Measurements from ENCODE around the gene FKBP14. TPM values are rescaled to one million over a fixed set of nuclear protein-coding genes. Genes with fewer than 3 reads are reported as not detected.
A peak's percentile ranks its signal among the peaks of the same experiment; 100 is the strongest.

The FKBP14 gene
- total and polyA plus RNA-seq, 7 donors: 0.97 to 5.0 (median 4.1) TPM

DNA sequence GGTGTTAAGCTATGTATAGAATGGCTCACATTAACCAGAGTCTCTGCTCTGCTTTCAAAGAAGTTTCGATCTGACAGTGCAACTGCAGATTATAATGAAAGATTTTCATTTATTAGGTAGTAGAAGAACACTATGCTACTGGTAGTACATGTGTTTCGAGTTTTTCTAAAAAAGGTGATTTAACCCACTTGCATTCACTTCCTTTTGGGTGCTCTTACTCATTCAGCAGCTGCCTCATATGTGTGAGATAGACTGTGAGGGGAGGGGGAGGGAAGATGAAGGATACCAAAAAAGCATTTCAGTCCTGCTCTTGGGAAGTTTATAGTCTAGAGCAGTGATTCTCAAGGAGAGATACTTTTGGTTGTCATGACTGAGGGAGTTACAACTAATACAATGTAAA is 22.1 kb upstream of the FKBP14 start:
- H3K36me3 ChIP-seq (ENCODE audit: insufficient read depth in 1 of 2, low read depth in 1 of 2): peaks cover 3 to 83% of the 10 kb centered on the region in 2 donors

GRCh38 chr7:30047124-30047523 is 20.6 kb upstream of the FKBP14 start:
- intact Hi-C loops (cut with DNase I): no loop called here
- ATAC-seq: peak in 1 of 4 donors; percentile 31
- no peak overlapping the region for H3K4me3 ChIP-seq
- 25 to 35% (median 27%) methylated on average over 2 of the region's 2 CpGs for WGBS, 3 donors
- no peaks in the 10 kb centered on the region for H3K9me3 ChIP-seq
- H3K27ac ChIP-seq: no peak overlapping the region
- peaks cover 0 to 69% of the 10 kb centered on the region in 2 donors for H3K36me3 ChIP-seq (ENCODE audit: insufficient read depth in 1 of 2, low read depth in 1 of 2)
- H3K4me1 ChIP-seq: peaks cover 4% of the 10 kb centered on the region
- DNase-seq: no peak
- TF ChIP-seq, protein P1, sequence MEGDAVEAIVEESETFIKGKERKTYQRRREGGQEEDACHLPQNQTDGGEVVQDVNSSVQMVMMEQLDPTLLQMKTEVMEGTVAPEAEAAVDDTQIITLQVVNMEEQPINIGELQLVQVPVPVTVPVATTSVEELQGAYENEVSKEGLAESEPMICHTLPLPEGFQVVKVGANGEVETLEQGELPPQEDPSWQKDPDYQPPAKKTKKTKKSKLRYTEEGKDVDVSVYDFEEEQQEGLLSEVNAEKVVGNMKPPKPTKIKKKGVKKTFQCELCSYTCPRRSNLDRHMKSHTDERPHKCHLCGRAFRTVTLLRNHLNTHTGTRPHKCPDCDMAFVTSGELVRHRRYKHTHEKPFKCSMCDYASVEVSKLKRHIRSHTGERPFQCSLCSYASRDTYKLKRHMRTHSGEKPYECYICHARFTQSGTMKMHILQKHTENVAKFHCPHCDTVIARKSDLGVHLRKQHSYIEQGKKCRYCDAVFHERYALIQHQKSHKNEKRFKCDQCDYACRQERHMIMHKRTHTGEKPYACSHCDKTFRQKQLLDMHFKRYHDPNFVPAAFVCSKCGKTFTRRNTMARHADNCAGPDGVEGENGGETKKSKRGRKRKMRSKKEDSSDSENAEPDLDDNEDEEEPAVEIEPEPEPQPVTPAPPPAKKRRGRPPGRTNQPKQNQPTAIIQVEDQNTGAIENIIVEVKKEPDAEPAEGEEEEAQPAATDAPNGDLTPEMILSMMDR (IDR thresholded peaks at IDR 0.05): no peak
- no peaks in the 10 kb centered on the region for H3K27me3 ChIP-seq (ENCODE audit: insufficient read depth in 3 of 3, low read length in 2 of 3)

More for the DNA sequence above, 22.1 kb upstream of the FKBP14 start:
- H3K9me3 ChIP-seq: no peaks in the 10 kb centered on the region
- 91 to 95% (median 94%) methylated on average over 2 of the region's 2 CpGs for WGBS, 3 donors
- peaks cover 4% of the 10 kb centered on the region for H3K4me1 ChIP-seq
- no peak for ATAC-seq
- DNase-seq: no peak
- H3K4me3 ChIP-seq: no peak overlapping the region
- H3K27me3 ChIP-seq (ENCODE audit: insufficient read depth in 3 of 3, low read length in 2 of 3): no peaks in the 10 kb centered on the region
- H3K27ac ChIP-seq: no peak overlapping the region
- TF ChIP-seq, protein P1 (IDR thresholded peaks at IDR 0.05): no peak
- intact Hi-C loops (cut with DNase I): no loop called here

DNA sequence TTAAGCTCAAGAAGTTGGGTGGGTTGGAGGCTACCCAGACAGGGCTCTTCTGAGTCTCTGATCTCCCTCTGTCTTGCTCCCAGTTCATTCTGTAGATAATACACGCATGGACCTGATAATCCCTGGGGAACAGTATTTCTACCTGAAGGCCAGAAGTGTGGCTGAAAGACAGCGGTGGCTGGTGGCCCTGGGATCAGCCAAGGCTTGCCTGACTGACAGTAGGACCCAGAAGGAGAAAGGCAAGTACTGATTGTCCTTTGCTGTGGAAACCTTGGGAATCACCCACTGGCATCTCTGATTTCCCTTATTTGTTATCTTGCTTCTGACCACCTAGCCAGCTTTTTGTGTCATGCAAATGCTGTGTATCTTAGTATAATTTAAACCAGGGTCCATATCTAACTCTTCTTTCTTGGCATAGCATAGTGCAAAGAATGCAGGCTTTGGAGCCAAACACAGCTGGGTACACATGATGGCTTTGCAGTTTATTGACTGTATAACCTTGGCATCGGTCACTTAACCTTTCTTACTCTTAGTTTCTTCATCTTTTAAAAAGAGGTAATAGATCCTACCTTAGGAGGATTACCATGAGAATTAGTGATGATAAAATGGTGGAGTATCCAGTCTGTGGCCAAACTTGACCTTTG is 19.7 kb upstream of the FKBP14 start:
- Histone ChIP-seq H3K4me3 (no peak overlapping the region), H3K36me3 (ENCODE audit: insufficient read depth in 1 of 2, low read depth in 1 of 2) (peaks cover 0 to 60% of the 10 kb centered on the region in 2 donors), H3K27ac (no peak overlapping the region), H3K9me3 (no peaks in the 10 kb centered on the region), H3K27me3 (ENCODE audit: insufficient read depth in 3 of 3, low read length in 2 of 3) (no peaks in the 10 kb centered on the region), H3K4me1 (peaks cover 4% of the 10 kb centered on the region)
- TF ChIP-seq, protein P1 (IDR thresholded peaks at IDR 0.05): no peak
- no peak for ATAC-seq
- no peak for DNase-seq
- intact Hi-C loops (cut with DNase I): no loop called here
- WGBS, 3 donors: 83 to 91% (median 89%) methylated on average over 3 of the region's 3 CpGs

DNA sequence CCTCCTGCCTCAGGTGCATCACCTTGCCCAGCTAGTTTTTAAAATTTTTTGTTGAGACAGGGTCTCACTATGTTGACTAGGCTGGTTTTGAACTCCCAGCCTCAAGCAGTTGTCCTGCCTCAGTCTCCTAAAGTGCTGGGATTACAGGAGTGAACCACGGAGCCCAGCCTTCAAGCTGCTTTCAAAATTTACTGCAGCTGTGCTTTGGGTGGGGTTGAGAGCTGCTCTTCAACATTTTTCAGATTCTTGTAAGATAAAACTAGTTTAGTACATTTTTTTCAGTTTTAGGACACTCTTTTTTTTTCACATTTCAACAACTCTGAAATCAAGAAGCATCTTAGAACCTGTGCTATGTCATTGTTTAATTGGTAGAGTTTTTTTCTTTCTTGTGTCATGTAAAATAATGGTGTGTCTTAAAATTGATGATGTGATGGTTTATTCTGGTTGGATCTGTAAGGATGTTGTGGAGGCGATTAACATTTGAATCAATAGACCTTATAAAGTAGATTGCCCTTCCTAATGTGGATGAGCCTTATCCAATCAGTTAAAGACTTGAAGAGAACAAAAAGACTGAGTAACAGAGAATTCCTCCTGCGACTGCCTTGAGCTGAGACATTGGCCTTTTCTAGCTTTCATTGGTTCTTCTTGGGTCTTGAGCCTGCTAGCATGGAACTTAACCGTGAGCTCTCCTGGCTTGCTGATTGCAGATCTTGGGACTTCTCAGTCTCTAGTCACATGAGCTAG is 15.2 kb upstream of the FKBP14 start:
- ATAC-seq (no peak), DNase-seq (no peak)
- WGBS, 3 donors: 72 to 89% (median 89%) methylated on average over 4 of the region's 4 CpGs
- no peaks in the 10 kb centered on the region for H3K27me3 ChIP-seq (ENCODE audit: insufficient read depth in 3 of 3, low read length in 2 of 3)
- H3K36me3 ChIP-seq (ENCODE audit: insufficient read depth in 1 of 2, low read depth in 1 of 2): peaks cover 0 to 17% of the 10 kb centered on the region in 2 donors
- intact Hi-C loops (cut with DNase I): no loop called here
- no peaks in the 10 kb centered on the region for H3K9me3 ChIP-seq
- H3K27ac ChIP-seq: no peak overlapping the region
- TF ChIP-seq, protein P1 (IDR thresholded peaks at IDR 0.05): no peak
- peaks cover 3% of the 10 kb centered on the region for H3K4me1 ChIP-seq
- no peak overlapping the region for H3K4me3 ChIP-seq

Measured in psoas muscle (tissue), 8 donors.